Smooth muscle cell (in vitro differentiated cells): ENCODE results near the gene BNIP2. TPM values are rescaled to one million over a fixed set of nuclear protein-coding genes. Genes with fewer than 3 reads are reported as not detected.

ENCODE experiments used
- DNase-seq: peaks from one replicate; lab custom pipeline; 2025; ENCODE audit not compliant: unreplicated experiment; lab: John Stamatoyannopoulos, UW
- H2AFZ ChIP-seq: fragments of 200-600 bp; sonication (generic); 2 replicates; pipeline ENCODE4 v1.6.0; 2016; ENCODE audit warnings: antibody characterized with exemption, low read depth, mild to moderate bottlenecking
- H3F3A ChIP-seq: fragments of 200-600 bp; sonication (generic); 2 replicates; pipeline ENCODE4 v1.6.0; 2017; ENCODE audit warnings: antibody characterized with exemption, low read depth
- H3K27ac ChIP-seq: fragments of 200-600 bp; sonication (generic); 2 replicates; pipeline ENCODE4 v1.5.1; 2016; ENCODE audit warnings: low read depth, mild to moderate bottlenecking
- H3K27me3 ChIP-seq: fragments of 200-600 bp; sonication (generic); 2 replicates; pipeline ENCODE4 v1.6.1; 2016; ENCODE audit warnings: low read depth, mild to moderate bottlenecking
- H3K36me3 ChIP-seq: fragments of 200-600 bp; sonication (generic); 2 replicates; pipeline ENCODE4 v1.5.1; 2016; ENCODE audit warnings: low read depth
- H3K4me1 ChIP-seq: fragments of 200-600 bp; sonication (generic); 2 replicates; pipeline ENCODE4 v1.5.1; 2016; ENCODE audit warnings: low read depth
- H3K4me2 ChIP-seq: fragments of 200-600 bp; sonication (generic); 2 replicates; pipeline ENCODE4 v1.6.0; 2016; ENCODE audit warnings: mild to moderate bottlenecking
- H3K4me3 ChIP-seq: fragments of 200-600 bp; sonication (generic); 2 replicates; pipeline ENCODE4 v1.5.1; 2016; ENCODE audit warnings: mild to moderate bottlenecking
- H3K79me2 ChIP-seq: fragments of 200-600 bp; sonication (generic); 2 replicates; pipeline ENCODE4 v1.6.0; 2016; ENCODE audit warnings: low read depth, mild to moderate bottlenecking
- H3K9ac ChIP-seq: fragments of 200-600 bp; sonication (generic); 2 replicates; pipeline ENCODE4 v1.6.0; 2016; ENCODE audit warnings: low read depth
- H3K9me3 ChIP-seq: fragments of 200-600 bp; sonication (generic); replicated peaks from 2 replicates; pipeline ENCODE4 v1.5.1; 2016; ENCODE audit warnings: low read depth
- H4K20me1 ChIP-seq: fragments of 200-600 bp; sonication (generic); 2 replicates; pipeline ENCODE4 v1.6.0; 2016; ENCODE audit warnings: low read depth
- CTCF ChIP-seq: fragments of 200-600 bp; sonication (generic); IDR thresholded peaks from 2 replicates; pipeline ENCODE4 v1.5.1; 2017; ENCODE audit warnings: borderline replicate concordance, mild to moderate bottlenecking, antibody characterized with exemption; ENCODE audit not compliant: insufficient read depth, poor library complexity, severe bottlenecking
- WGBS: methylation state at CpG from one replicate; pipeline ENCODE4 v1.1.7; 2016; ENCODE audit warnings: low lambda C conversion rate; 5-methylcytosine and 5-hydroxymethylcytosine counted together
- polyA plus RNA-seq: library from polyadenylated mRNA; unstranded; fragments of >200 nt; fragmentation: Nextera tagmentation; extraction: Ambion mirVana; gene quantifications from 2 replicates; pipeline ENCODE4 v1.2.1, GENCODE V29; 2016
- total RNA-seq: library from RNA; depleted of rRNA; stranded (reverse); fragments of >200 nt; gene quantifications from 2 replicates; pipeline ENCODE4 v1.2.3, GENCODE V29; 2014

The BNIP2 gene
- total RNA-seq (104 and 130 TPM in 2 replicates), polyA plus RNA-seq (41.4 and 48.7 TPM in 2 replicates)

GRCh38 chr15:59688782-59689625 lies at the start of gene BNIP2:
Gene BNIP2 (minus strand): TSS chr15:59689320. CDS start chr15:59682457, 6,863 bp downstream.
- Histone ChIP-seq H3K4me3 (peak within 1 kb of the TSS; percentile 90), H3K36me3 (no peaks in the 10 kb centered on the region), H4K20me1 (peaks cover 45% of the 10 kb centered on the region), H3F3A (peaks cover 15% of the 10 kb centered on the region), H2AFZ (peak within 1 kb of the TSS; percentile 56), H3K4me2 (peak within 1 kb of the TSS; percentile 91), H3K4me1 (peaks cover 12% of the 10 kb centered on the region), H3K27ac (peak within 1 kb of the TSS; percentile 99), H3K79me2 (peaks cover 47% of the 10 kb centered on the region), H3K9ac (peak within 1 kb of the TSS; percentile 99), H3K9me3 (no peaks in the 10 kb centered on the region), H3K27me3 (no peaks in the 10 kb centered on the region)
- WGBS = 1% methylated on average over 78 of the region's 78 CpGs
- peak; percentile 93 for DNase-seq
- peak; percentile 9 for TF ChIP-seq CTCF

- H3K4me3 ChIP-seq = no peak overlapping the region
- peaks cover 16% of the 10 kb centered on the region for H3K27me3 ChIP-seq
- H3K79me2 ChIP-seq = no peaks in the 10 kb centered on the region
- H3K4me2 ChIP-seq = no peak overlapping the region
- no peak overlapping the region for H3K9ac ChIP-seq
- WGBS = 91% methylated on average over 7 of the region's 7 CpGs
- no peak overlapping the region for H3K27ac ChIP-seq
- H4K20me1 ChIP-seq = no peaks in the 10 kb centered on the region
- no peaks in the 10 kb centered on the region for H3K4me1 ChIP-seq
- DNase-seq = no peak
- no peaks in the 10 kb centered on the region for H3F3A ChIP-seq
- no peak overlapping the region for H2AFZ ChIP-seq
- no peaks in the 10 kb centered on the region for H3K36me3 ChIP-seq
- no peak for TF ChIP-seq CTCF
- H3K9me3 ChIP-seq = no peaks in the 10 kb centered on the region
Observed at GRCh38 chr15:59738676-59739075, 49.6 kb upstream of the BNIP2 start.

GRCh38 chr15:59736181-59736580 lies 47.1 kb upstream of the BNIP2 start:
- H3K4me2 ChIP-seq = no peak overlapping the region
- H3K4me3 ChIP-seq = no peak overlapping the region
- H3K9ac ChIP-seq = no peak overlapping the region
- H3F3A ChIP-seq = no peaks in the 10 kb centered on the region
- no peaks in the 10 kb centered on the region for H3K4me1 ChIP-seq
- H3K27me3 ChIP-seq = peaks cover 18% of the 10 kb centered on the region
- H3K27ac ChIP-seq = no peak overlapping the region
- H4K20me1 ChIP-seq = no peaks in the 10 kb centered on the region
- DNase-seq = no peak
- H3K9me3 ChIP-seq = no peaks in the 10 kb centered on the region
- WGBS = 82% methylated on average over 7 of the region's 7 CpGs
- H3K36me3 ChIP-seq = no peaks in the 10 kb centered on the region
- H2AFZ ChIP-seq = no peak overlapping the region
- no peaks in the 10 kb centered on the region for H3K79me2 ChIP-seq
- no peak for TF ChIP-seq CTCF

GRCh38 chr15:59725151-59725486 lies 36.0 kb upstream of the BNIP2 start:
- no peaks in the 10 kb centered on the region for H3F3A ChIP-seq
- no peak for TF ChIP-seq CTCF
- no peaks in the 10 kb centered on the region for H3K4me1 ChIP-seq
- no peak overlapping the region for H3K9ac ChIP-seq
- no peaks in the 10 kb centered on the region for H4K20me1 ChIP-seq
- H3K36me3 ChIP-seq = no peaks in the 10 kb centered on the region
- H3K27ac ChIP-seq = no peak overlapping the region
- no peaks in the 10 kb centered on the region for H3K79me2 ChIP-seq
- H3K9me3 ChIP-seq = no peaks in the 10 kb centered on the region
- H3K4me3 ChIP-seq = no peak overlapping the region
- H2AFZ ChIP-seq = no peak overlapping the region
- peaks cover 19% of the 10 kb centered on the region for H3K27me3 ChIP-seq
- peak overlapping the region; percentile 46 for H3K4me2 ChIP-seq
- 21% methylated on average over 3 of the region's 3 CpGs for WGBS
- DNase-seq = no peak
